Dendritic cell treated with granulocyte-macrophage colony-stimulating factor and Interleukin-4, amounts not matched to agents 40 ng/mL and 50 ng/mL, for 4 days (primary cell): Measurements from ENCODE around the gene BICRAL.
"Not testable (repeated sequence)": the region's sequence is repeated elsewhere in the genome, so short reads cannot be mapped to it uniquely, and the experiment has no call there.

Experiments used
- H3K27ac Mint-ChIP-seq: one replicate; pipeline ENCODE4 v1.8.0; 2022; ENCODE audit warnings: mild to moderate bottlenecking, mixed read lengths
- H3K27me3 Mint-ChIP-seq: one replicate; pipeline ENCODE4 v1.8.0; 2022; ENCODE audit warnings: mild to moderate bottlenecking, mixed read lengths
- H3K36me3 Mint-ChIP-seq: one replicate; pipeline ENCODE4 v1.8.0; 2022; ENCODE audit warnings: low read depth, mixed read lengths
- H3K4me1 Mint-ChIP-seq: one replicate; pipeline ENCODE4 v1.8.0; 2022; ENCODE audit warnings: low read depth, mixed read lengths
- H3K4me3 Mint-ChIP-seq: one replicate; pipeline ENCODE4 v1.8.0; 2022; ENCODE audit warnings: mild to moderate bottlenecking, moderate library complexity, mixed read lengths
- H3K9me3 Mint-ChIP-seq: one replicate; pipeline ENCODE4 v1.8.0; 2022; ENCODE audit warnings: mixed read lengths
- intact Hi-C: fragments of 100-400 bp; cut with micrococcal nuclease; formaldehyde crosslinking; loops from one replicate; pipeline ENCODE4 v1.15.0; 2022

Gene BICRAL

GRCh38 chr6:42774821-42775487, 6.9 kb upstream of the BICRAL start:
- intact Hi-C loops: loop anchor here (1.0 to 2.0 kb wide), 2 partner anchors 9 to 28 kb away; partner anchors contain the start of gene TBCC
- not testable (repeated sequence) for H3K9me3 Mint-ChIP-seq, H3K36me3 Mint-ChIP-seq
- peaks cover 12% of the 10 kb centered on the region for H3K27me3 Mint-ChIP-seq
- H3K4me3 Mint-ChIP-seq: peak overlapping the region; percentile 78
- H3K27ac Mint-ChIP-seq: peak overlapping the region; percentile 96
- peaks cover 39% of the 10 kb centered on the region for H3K4me1 Mint-ChIP-seq

GRCh38 chr6:42777126-42777822, 4.6 kb upstream of the BICRAL start:
- no peak overlapping the region for H3K4me3 Mint-ChIP-seq

GRCh38 chr6:42778122-42778521, 3.7 kb upstream of the BICRAL start:
- H3K36me3 Mint-ChIP-seq: peaks cover 7% of the 10 kb centered on the region
- H3K4me3 Mint-ChIP-seq: no peak overlapping the region
- intact Hi-C loops: no loop called here
- H3K4me1 Mint-ChIP-seq: peaks cover 26% of the 10 kb centered on the region
- no peaks in the 10 kb centered on the region for H3K9me3 Mint-ChIP-seq
- H3K27ac Mint-ChIP-seq: no peak overlapping the region
- H3K27me3 Mint-ChIP-seq: no peaks in the 10 kb centered on the region

More at GRCh38 chr6:42777126-42777822, 4.6 kb upstream of the BICRAL start:
- Mint-ChIP-seq H3K27ac (no peak overlapping the region), H3K4me1 (peaks cover 26% of the 10 kb centered on the region), H3K36me3 (peaks cover 1% of the 10 kb centered on the region), H3K27me3 (no peaks in the 10 kb centered on the region), H3K9me3 (no peaks in the 10 kb centered on the region)
- intact Hi-C loops: no loop called here

- Mint-ChIP-seq H3K4me1 (peaks cover 14% of the 10 kb centered on the region), H3K27me3 (no peaks in the 10 kb centered on the region), H3K9me3 (no peaks in the 10 kb centered on the region), H3K4me3 (no peak overlapping the region), H3K27ac (no peak overlapping the region), H3K36me3 (peaks cover 20% of the 10 kb centered on the region)
- intact Hi-C loops: no loop called here
Observed at GRCh38 chr6:42779521-42779920, 2.3 kb upstream of the BICRAL start.

- H3K27ac Mint-ChIP-seq: no peak overlapping the region
- no peaks in the 10 kb centered on the region for H3K9me3 Mint-ChIP-seq
- peak overlapping the region; percentile 45 for H3K4me3 Mint-ChIP-seq
- intact Hi-C loops: loop anchor here (10.0 kb wide), 1 partner anchor 93 kb away; the partner anchor contains the start of gene RPL7L1
- no peaks in the 10 kb centered on the region for H3K27me3 Mint-ChIP-seq
- H3K4me1 Mint-ChIP-seq: peaks cover 7% of the 10 kb centered on the region
- peaks cover 33% of the 10 kb centered on the region for H3K36me3 Mint-ChIP-seq
Observed at GRCh38 chr6:42781546-42781795, 381 bp upstream of the BICRAL start.

GRCh38 chr6:42782689-42783176, 881 bp downstream of the BICRAL start:
- Mint-ChIP-seq H3K4me3 (peak overlapping the region; percentile 89), H3K36me3 (peaks cover 33% of the 10 kb centered on the region), H3K4me1 (peaks cover 7% of the 10 kb centered on the region), H3K9me3 (no peaks in the 10 kb centered on the region), H3K27me3 (no peaks in the 10 kb centered on the region), H3K27ac (no peak overlapping the region)
- intact Hi-C loops: loop anchor here (1.0 to 10.0 kb wide), 2 partner anchors 36 to 92 kb away; partner anchors contain the start of genes RPL7L1 and TBCC

- no peak overlapping the region for H3K27ac Mint-ChIP-seq
- intact Hi-C loops: loop anchor here (10.0 kb wide), 1 partner anchor 91 kb away; the partner anchor contains the start of gene RPL7L1
- no peak overlapping the region for H3K4me3 Mint-ChIP-seq
- H3K36me3 Mint-ChIP-seq: peaks cover 33% of the 10 kb centered on the region
- no peaks in the 10 kb centered on the region for H3K27me3 Mint-ChIP-seq
- no peaks in the 10 kb centered on the region for H3K9me3 Mint-ChIP-seq
- H3K4me1 Mint-ChIP-seq: peaks cover 10% of the 10 kb centered on the region
Observed at GRCh38 chr6:42783177-42783875, 1.5 kb downstream of the BICRAL start.

- no peaks in the 10 kb centered on the region for H3K27me3 Mint-ChIP-seq
- H3K9me3 Mint-ChIP-seq: no peaks in the 10 kb centered on the region
- H3K27ac Mint-ChIP-seq: no peak overlapping the region
- intact Hi-C loops: loop anchor here (1.0 to 10.0 kb wide), 2 partner anchors 9 to 91 kb away; partner anchors contain the start of gene RPL7L1
- no peak overlapping the region for H3K4me3 Mint-ChIP-seq
- peaks cover 18% of the 10 kb centered on the region for H3K4me1 Mint-ChIP-seq
- H3K36me3 Mint-ChIP-seq: peaks cover 33% of the 10 kb centered on the region
Observed at GRCh38 chr6:42783876-42784642, 2.2 kb downstream of the BICRAL start.

GRCh38 chr6:42784717-42785498, 3.1 kb downstream of the BICRAL start:
- H3K4me3 Mint-ChIP-seq: no peak overlapping the region

GRCh38 chr6:42786525-42786985, 4.7 kb downstream of the BICRAL start:
- H3K36me3 Mint-ChIP-seq: peaks cover 50% of the 10 kb centered on the region
- intact Hi-C loops: loop anchor here (10.0 kb wide), 1 partner anchor 88 kb away; the partner anchor contains the start of gene RPL7L1
- no peak overlapping the region for H3K4me3 Mint-ChIP-seq
- H3K9me3 Mint-ChIP-seq: no peaks in the 10 kb centered on the region
- H3K27me3 Mint-ChIP-seq: no peaks in the 10 kb centered on the region
- no peak overlapping the region for H3K27ac Mint-ChIP-seq
- peaks cover 28% of the 10 kb centered on the region for H3K4me1 Mint-ChIP-seq

More at GRCh38 chr6:42784717-42785498, 3.1 kb downstream of the BICRAL start:
- peaks cover 38% of the 10 kb centered on the region for H3K36me3 Mint-ChIP-seq
- H3K27ac Mint-ChIP-seq: no peak overlapping the region
- no peaks in the 10 kb centered on the region for H3K27me3 Mint-ChIP-seq
- H3K4me1 Mint-ChIP-seq: peaks cover 26% of the 10 kb centered on the region
- H3K9me3 Mint-ChIP-seq: no peaks in the 10 kb centered on the region
- intact Hi-C loops: loop anchor here (1.0 to 10.0 kb wide), 2 partner anchors 10 to 90 kb away; partner anchors contain the start of gene RPL7L1

GRCh38 chr6:42787063-42787472, 5.2 kb downstream of the BICRAL start:
- Mint-ChIP-seq H3K36me3 (peaks cover 50% of the 10 kb centered on the region), H3K27ac (no peak overlapping the region), H3K27me3 (no peaks in the 10 kb centered on the region), H3K4me1 (peaks cover 28% of the 10 kb centered on the region), H3K9me3 (no peaks in the 10 kb centered on the region), H3K4me3 (no peak overlapping the region)
- intact Hi-C loops: loop anchor here (10.0 kb wide), 1 partner anchor 88 kb away; the partner anchor contains the start of gene RPL7L1

GRCh38 chr6:42788671-42789070, 6.8 kb downstream of the BICRAL start:
- Mint-ChIP-seq H3K4me3 (peak overlapping the region; percentile 47), H3K4me1 (peaks cover 28% of the 10 kb centered on the region), H3K27me3 (no peaks in the 10 kb centered on the region), H3K36me3 (peaks cover 39% of the 10 kb centered on the region), H3K27ac (peak overlapping the region; percentile 19), H3K9me3 (no peaks in the 10 kb centered on the region)
- intact Hi-C loops: loop anchor here (10.0 kb wide), 1 partner anchor 86 kb away; the partner anchor contains the start of gene RPL7L1
